OCI-LY1 (cell line): ENCODE measurements around the gene DDOST.

Experiments
- H2AFZ ChIP-seq: fragments of 200-600 bp; sonication (generic), shearing (Covaris generic); 2 replicates; pipeline ENCODE4 v1.6.0; 2014; ENCODE audit warnings: antibody characterized with exemption, mild to moderate bottlenecking, low read length
- H3F3A ChIP-seq: fragments of 200-600 bp; sonication (generic), shearing (Covaris generic); 2 replicates; pipeline ENCODE4 v1.6.0; 2014; ENCODE audit warnings: mild to moderate bottlenecking, antibody characterized with exemption, low read length, moderate library complexity; ENCODE audit not compliant: insufficient read depth
- H3K27ac ChIP-seq: fragments of 200-600 bp; sonication (generic); 2 replicates; pipeline ENCODE4 v1.5.1; 2014; ENCODE audit warnings: low read length, mixed run types, mild to moderate bottlenecking, low read depth; ENCODE audit not compliant: poor library complexity, severe bottlenecking
- H3K27me3 ChIP-seq: fragments of 200-600 bp; sonication (generic); 2 replicates; pipeline ENCODE4 v1.6.0; 2014; ENCODE audit warnings: antibody characterized with exemption, mild to moderate bottlenecking, low read length, moderate library complexity; ENCODE audit not compliant: insufficient read depth
- H3K36me3 ChIP-seq: fragments of 200-600 bp; sonication (generic); 2 replicates; pipeline ENCODE4 v1.6.1; 2014; ENCODE audit warnings: mild to moderate bottlenecking, antibody characterized with exemption, low read length, moderate library complexity, mixed read lengths; ENCODE audit not compliant: insufficient read depth
- H3K4me1 ChIP-seq: fragments of 200-600 bp; sonication (generic); 2 replicates; pipeline ENCODE4 v1.5.1; 2014; ENCODE audit warnings: mild to moderate bottlenecking, low read length, moderate library complexity; ENCODE audit not compliant: insufficient read depth, severe bottlenecking
- H3K4me2 ChIP-seq: fragments of 200-600 bp; sonication (generic), shearing (Covaris generic); 2 replicates; pipeline ENCODE4 v1.6.1; 2014; ENCODE audit warnings: low read length
- H3K4me3 ChIP-seq: fragments of 200-600 bp; sonication (generic); 2 replicates; pipeline ENCODE4 v1.5.1; 2014; ENCODE audit warnings: low read length, low read depth, mild to moderate bottlenecking, mixed read lengths; ENCODE audit not compliant: poor library complexity, severe bottlenecking
- H3K79me2 ChIP-seq: fragments of 200-600 bp; shearing (Covaris generic); 2 replicates; pipeline ENCODE4 v1.6.1; 2016; ENCODE audit warnings: mixed run types, low read length, mixed read lengths; ENCODE audit not compliant: insufficient read depth
- H3K9ac ChIP-seq: fragments of 200-600 bp; sonication (generic), shearing (Covaris generic); 2 replicates; pipeline ENCODE4 v1.6.1; 2014; ENCODE audit warnings: mild to moderate bottlenecking, low read length, mixed read lengths
- H3K9me2 ChIP-seq: fragments of 200-600 bp; sonication (generic), shearing (Covaris generic); 2 replicates; pipeline ENCODE4 v1.6.1; 2014; ENCODE audit warnings: low read depth, mild to moderate bottlenecking, low read length, mixed read lengths
- H3K9me3 ChIP-seq: fragments of 200-600 bp; shearing (Covaris generic); 2 replicates; pipeline ENCODE4 v1.6.1; 2014; ENCODE audit warnings: low read length, mixed read lengths
- H4K20me1 ChIP-seq: fragments of 200-600 bp; sonication (generic), shearing (Covaris generic); 2 replicates; pipeline ENCODE4 v1.6.0; 2016; ENCODE audit warnings: mild to moderate bottlenecking, low read length; ENCODE audit not compliant: insufficient read depth
- EZH2 ChIP-seq: fragments of 200-600 bp; sonication (generic), shearing (Covaris generic); IDR thresholded peaks from 2 replicates; pipeline ENCODE4 v1.8.0; 2017; ENCODE audit warnings: borderline replicate concordance, mixed run types, mild to moderate bottlenecking, antibody characterized with exemption, low read length, moderate library complexity, mixed read lengths
- TF ChIP-seq, protein P1 (sequence below): fragments of 200-600 bp; sonication (generic), shearing (Covaris generic); IDR thresholded peaks from 2 replicates; pipeline ENCODE4 v1.5.1; 2017; ENCODE audit warnings: mild to moderate bottlenecking, antibody characterized with exemption, low read length, moderate library complexity, mixed read lengths

The DDOST gene

GRCh38 chr1:20684651-20685050 is 23.5 kb upstream of the DDOST start:
- Histone ChIP-seq H2AFZ (no peak overlapping the region), H3K27me3 (no peaks in the 10 kb centered on the region), H4K20me1 (no peaks in the 10 kb centered on the region), H3F3A (no peaks in the 10 kb centered on the region), H3K4me2 (no peak overlapping the region), H3K4me3 (no peak overlapping the region), H3K9me2 (no peaks in the 10 kb centered on the region), H3K9me3 (no peaks in the 10 kb centered on the region), H3K9ac (no peak overlapping the region), H3K36me3 (no peaks in the 10 kb centered on the region), H3K27ac (no peak overlapping the region), H3K4me1 (no peaks in the 10 kb centered on the region), H3K79me2 (no peaks in the 10 kb centered on the region)
- TF ChIP-seq, protein P1, sequence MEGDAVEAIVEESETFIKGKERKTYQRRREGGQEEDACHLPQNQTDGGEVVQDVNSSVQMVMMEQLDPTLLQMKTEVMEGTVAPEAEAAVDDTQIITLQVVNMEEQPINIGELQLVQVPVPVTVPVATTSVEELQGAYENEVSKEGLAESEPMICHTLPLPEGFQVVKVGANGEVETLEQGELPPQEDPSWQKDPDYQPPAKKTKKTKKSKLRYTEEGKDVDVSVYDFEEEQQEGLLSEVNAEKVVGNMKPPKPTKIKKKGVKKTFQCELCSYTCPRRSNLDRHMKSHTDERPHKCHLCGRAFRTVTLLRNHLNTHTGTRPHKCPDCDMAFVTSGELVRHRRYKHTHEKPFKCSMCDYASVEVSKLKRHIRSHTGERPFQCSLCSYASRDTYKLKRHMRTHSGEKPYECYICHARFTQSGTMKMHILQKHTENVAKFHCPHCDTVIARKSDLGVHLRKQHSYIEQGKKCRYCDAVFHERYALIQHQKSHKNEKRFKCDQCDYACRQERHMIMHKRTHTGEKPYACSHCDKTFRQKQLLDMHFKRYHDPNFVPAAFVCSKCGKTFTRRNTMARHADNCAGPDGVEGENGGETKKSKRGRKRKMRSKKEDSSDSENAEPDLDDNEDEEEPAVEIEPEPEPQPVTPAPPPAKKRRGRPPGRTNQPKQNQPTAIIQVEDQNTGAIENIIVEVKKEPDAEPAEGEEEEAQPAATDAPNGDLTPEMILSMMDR, result no peak
- no peak for TF ChIP-seq EZH2

GRCh38 chr1:20684050-20684620 is 23.0 kb upstream of the DDOST start:
- Histone ChIP-seq H4K20me1 (no peaks in the 10 kb centered on the region), H3K4me2 (no peak overlapping the region), H3K9ac (no peak overlapping the region), H3F3A (no peaks in the 10 kb centered on the region), H3K4me3 (no peak overlapping the region), H3K27ac (no peak overlapping the region), H3K27me3 (no peaks in the 10 kb centered on the region), H3K36me3 (no peaks in the 10 kb centered on the region), H3K9me2 (no peaks in the 10 kb centered on the region), H3K79me2 (no peaks in the 10 kb centered on the region), H3K4me1 (no peaks in the 10 kb centered on the region), H3K9me3 (no peaks in the 10 kb centered on the region), H2AFZ (no peak overlapping the region)
- TF ChIP-seq, protein P1, result no peak
- TF ChIP-seq EZH2, result no peak

GRCh38 chr1:20683614-20684013 is 22.4 kb upstream of the DDOST start:
- H3K9me2 ChIP-seq, result no peaks in the 10 kb centered on the region
- no peaks in the 10 kb centered on the region for H3K27me3 ChIP-seq
- no peak for TF ChIP-seq EZH2
- TF ChIP-seq, protein P1, result no peak

More at GRCh38 chr1:20683614-20684013, 22.4 kb upstream of the DDOST start:
- H4K20me1 ChIP-seq, result no peaks in the 10 kb centered on the region
- H3K4me3 ChIP-seq, result no peak overlapping the region
- peaks cover 3% of the 10 kb centered on the region for H3K4me1 ChIP-seq
- no peaks in the 10 kb centered on the region for H3F3A ChIP-seq
- H2AFZ ChIP-seq, result no peak overlapping the region
- no peak overlapping the region for H3K9ac ChIP-seq
- H3K36me3 ChIP-seq, result no peaks in the 10 kb centered on the region
- H3K4me2 ChIP-seq, result no peak overlapping the region
- H3K79me2 ChIP-seq, result no peaks in the 10 kb centered on the region
- no peak overlapping the region for H3K27ac ChIP-seq
- no peaks in the 10 kb centered on the region for H3K9me3 ChIP-seq
